ENCODE results near the gene GPR3. TPM values are rescaled to one million over a fixed set of nuclear protein-coding genes. Genes with fewer than 3 reads are reported as not detected.

Gene GPR3
- total RNA-seq = under 1 TPM; 0.25 to 0.72 TPM

GRCh38 chr1:27392096-27392777 is at the start of gene GPR3:
TSS of gene GPR3 (plus strand) at chr1:27392622. CDS start at chr1:27393799, 1,177 bp downstream.
- Mint-ChIP-seq H3K36me3 (no peaks in the 10 kb centered on the region), H3K27ac (peak within 1 kb of the TSS; percentile 85 to 95), H3K9me3 (no peaks in the 10 kb centered on the region)
- ATAC-seq (peak; percentile 90 to 92), DNase-seq (ENCODE audit: low spot score in 2 of 2) (peak; percentile 90 to 94)

GRCh38 chr1:27342778-27343638 is 49.4 kb upstream of the GPR3 start:
- peak; percentile 55 to 57 for ATAC-seq
- Mint-ChIP-seq H3K9me3 (no peaks in the 10 kb centered on the region), H3K36me3 (peaks cover 0 to 8% of the 10 kb centered on the region in 2 donors), H3K27ac (peak overlapping the region; percentile 77 to 93)
- peak in 1 of 2 donors; percentile 51 for DNase-seq (ENCODE audit: low spot score in 2 of 2)

- peaks cover 0 to 8% of the 10 kb centered on the region in 2 donors for H3K36me3 Mint-ChIP-seq
- no peaks in the 10 kb centered on the region for H3K9me3 Mint-ChIP-seq
- ATAC-seq (no peak), DNase-seq (ENCODE audit: low spot score in 2 of 2) (no peak)
- H3K27ac Mint-ChIP-seq = peak overlapping the region; percentile 77 to 93
Observed at GRCh38 chr1:27343639-27344025, 48.8 kb upstream of the GPR3 start.

GRCh38 chr1:27345272-27345671 is 47.1 kb upstream of the GPR3 start:
- no peak for ATAC-seq
- no peaks in the 10 kb centered on the region for H3K9me3 Mint-ChIP-seq

GRCh38 chr1:27346357-27346756 is 46.1 kb upstream of the GPR3 start:
- DNase-seq (ENCODE audit: low spot score in 2 of 2) (no peak), ATAC-seq (no peak)
- Mint-ChIP-seq H3K36me3 (peaks cover 0 to 8% of the 10 kb centered on the region in 2 donors), H3K9me3 (no peaks in the 10 kb centered on the region), H3K27ac (peak overlapping the region in 1 of 2 donors; percentile 41)

More at GRCh38 chr1:27345272-27345671, 47.1 kb upstream of the GPR3 start:
- Mint-ChIP-seq H3K36me3 (peaks cover 0 to 8% of the 10 kb centered on the region in 2 donors), H3K27ac (peak overlapping the region; percentile 33 to 88)
- DNase-seq (ENCODE audit: low spot score in 2 of 2) = no peak

GRCh38 chr1:27346991-27347624 is 45.3 kb upstream of the GPR3 start:
- Mint-ChIP-seq H3K27ac (no peak overlapping the region), H3K9me3 (no peaks in the 10 kb centered on the region), H3K36me3 (peaks cover 0 to 7% of the 10 kb centered on the region in 2 donors)
- no peak for DNase-seq (ENCODE audit: low spot score in 2 of 2)
- no peak for ATAC-seq

- peak; percentile 76 to 78 for ATAC-seq
- no peaks in the 10 kb centered on the region for H3K9me3 Mint-ChIP-seq
- H3K27ac Mint-ChIP-seq = no peak overlapping the region
- no peak for DNase-seq (ENCODE audit: low spot score in 2 of 2)
- H3K36me3 Mint-ChIP-seq = no peaks in the 10 kb centered on the region
Observed at GRCh38 chr1:27348861-27349783, 43.3 kb upstream of the GPR3 start.

- ATAC-seq (peak; percentile 71 to 83), DNase-seq (ENCODE audit: low spot score in 2 of 2) (no peak)
- Mint-ChIP-seq H3K27ac (no peak overlapping the region), H3K9me3 (no peaks in the 10 kb centered on the region), H3K36me3 (no peaks in the 10 kb centered on the region)
Observed at GRCh38 chr1:27349784-27350662, 42.4 kb upstream of the GPR3 start.

GRCh38 chr1:27350663-27351540 is 41.5 kb upstream of the GPR3 start:
- DNase-seq (ENCODE audit: low spot score in 2 of 2) = no peak
- no peak overlapping the region for H3K27ac Mint-ChIP-seq
- H3K36me3 Mint-ChIP-seq = no peaks in the 10 kb centered on the region
- ATAC-seq = no peak
- H3K9me3 Mint-ChIP-seq = no peaks in the 10 kb centered on the region

GRCh38 chr1:27351541-27352107 is 40.8 kb upstream of the GPR3 start:
- ATAC-seq = no peak
- peak overlapping the region in 1 of 2 donors; percentile 68 for H3K27ac Mint-ChIP-seq
- no peaks in the 10 kb centered on the region for H3K9me3 Mint-ChIP-seq
- H3K36me3 Mint-ChIP-seq = no peaks in the 10 kb centered on the region
- no peak for DNase-seq (ENCODE audit: low spot score in 2 of 2)

GRCh38 chr1:27353166-27353565 is 39.3 kb upstream of the GPR3 start:
- H3K36me3 Mint-ChIP-seq = no peaks in the 10 kb centered on the region
- ATAC-seq = no peak
- no peak for DNase-seq (ENCODE audit: low spot score in 2 of 2)
- no peak overlapping the region for H3K27ac Mint-ChIP-seq
- H3K9me3 Mint-ChIP-seq = no peaks in the 10 kb centered on the region

GRCh38 chr1:27353629-27354028 is 38.8 kb upstream of the GPR3 start:
- no peak for ATAC-seq
- Mint-ChIP-seq H3K9me3 (no peaks in the 10 kb centered on the region), H3K27ac (peak overlapping the region in 1 of 2 donors; percentile 2), H3K36me3 (no peaks in the 10 kb centered on the region)
- no peak for DNase-seq (ENCODE audit: low spot score in 2 of 2)

GRCh38 chr1:27355683-27356082 is 36.7 kb upstream of the GPR3 start:
- ATAC-seq (no peak), DNase-seq (ENCODE audit: low spot score in 2 of 2) (no peak)
- no peaks in the 10 kb centered on the region for H3K36me3 Mint-ChIP-seq
- no peaks in the 10 kb centered on the region for H3K9me3 Mint-ChIP-seq
- peak overlapping the region in 1 of 2 donors; percentile 63 for H3K27ac Mint-ChIP-seq

- Mint-ChIP-seq H3K27ac (peak overlapping the region in 1 of 2 donors; percentile 59), H3K36me3 (no peaks in the 10 kb centered on the region), H3K9me3 (no peaks in the 10 kb centered on the region)
- no peak for DNase-seq (ENCODE audit: low spot score in 2 of 2)
- ATAC-seq = no peak
Observed at GRCh38 chr1:27356277-27356618, 36.2 kb upstream of the GPR3 start.

All from activated naive CD4-positive, alpha-beta T cell treated with anti-CD3 and anti-CD28 coated beads, Interleukin-2, amount 50 U/mL, for 72 hours (primary cell).